Endothelial cell of umbilical vein (primary cell): ENCODE data around the gene IQGAP2. TPM values are rescaled to one million over a fixed set of nuclear protein-coding genes. Genes with fewer than 3 reads are reported as not detected.

Experiments
- BruUV-seq: library from RNA; stranded (reverse); fragments of 400-500 nt; replicated peaks from 2 replicates; lab custom pipeline; 2021; lab: Mats Ljungman, UMichigan
- CTCF ChIA-PET: fragments of 300-600, 350-600 bp; sonication (Branson Sonifier 250); formaldehyde crosslinking; loops from one replicate; lab custom pipeline; 2021; ENCODE audit warnings: antibody characterized with exemption, inconsistent platforms; lab: Charles Lee
- POLR2A ChIA-PET: fragments of 300-600, 350-600 bp; sonication (Branson Sonifier 250); formaldehyde crosslinking; loops from one replicate; lab custom pipeline; 2021; ENCODE audit warnings: antibody characterized with exemption, inconsistent platforms; lab: Charles Lee
- DNase-seq: peaks from one replicate; pipeline ENCODE4 v3.0.0-alpha.2; 2011; ENCODE audit warnings: low read depth, low spot score
- FAIRE-seq: peaks from 2 replicates; lab custom pipeline; 2011; peaks lifted over from hg19 to GRCh38; lab: Jason Lieb, UNC
- H2AFZ ChIP-seq: 2 replicates; pipeline ENCODE4 v1.6.0; 2012; ENCODE audit warnings: low read depth, low read length, control low read depth, inconsistent platforms
- H3K27ac ChIP-seq: 2 replicates; pipeline ENCODE4 v1.5.1; 2011; ENCODE audit warnings: low read depth, mild to moderate bottlenecking, control low read depth, low read length, moderate library complexity; ENCODE audit not compliant: insufficient read depth
- H3K27me3 ChIP-seq, 2 experiments: 2 replicates each; pipeline versions ENCODE4 v1.6.0 to v1.6.1; 2011; ENCODE audit warnings: low read length in 2 of 2, mixed read lengths in 1 of 2; ENCODE audit not compliant: control insufficient read depth in 2 of 2, insufficient read depth in 2 of 2
- H3K36me3 ChIP-seq, 2 experiments: 2 replicates in 1 of 2; 3 replicates in 1 of 2; pipeline ENCODE4 v1.5.1; 2011; ENCODE audit warnings: low read length in 2 of 2, mild to moderate bottlenecking in 1 of 2, moderate library complexity in 1 of 2; ENCODE audit not compliant: control insufficient read depth in 2 of 2, insufficient read depth in 2 of 2; ENCODE audit errors: extremely low read depth in 1 of 2
- H3K4me1 ChIP-seq: 3 replicates; pipeline ENCODE4 v1.5.1; 2011; ENCODE audit warnings: mild to moderate bottlenecking, low read length; ENCODE audit not compliant: control insufficient read depth, insufficient read depth; ENCODE audit errors: extremely low read depth
- H3K4me2 ChIP-seq: 2 replicates; pipeline ENCODE4 v1.6.1; 2011; ENCODE audit warnings: low read length, control low read depth, mixed read lengths; ENCODE audit not compliant: insufficient read depth
- H3K4me3 ChIP-seq, 3 experiments: fragments of 200-600 bp in 1 of 3; sonication (generic), shearing (Covaris generic) in 1 of 3; replicated peaks in 1 of 3; 2 replicates each; pipeline ENCODE4 v1.5.1; 2011 to 2016; ENCODE audit warnings: control low read depth in 3 of 3, low read length in 3 of 3, mild to moderate bottlenecking in 2 of 3, inconsistent platforms in 1 of 3, low read depth in 1 of 3, moderate library complexity in 1 of 3; ENCODE audit not compliant: insufficient read depth in 1 of 3
- H3K79me2 ChIP-seq: 2 replicates; pipeline ENCODE4 v1.6.0; 2012; ENCODE audit warnings: low read length, inconsistent platforms; ENCODE audit not compliant: control insufficient read depth, insufficient read depth
- H3K9ac ChIP-seq: replicated peaks from 2 replicates; pipeline ENCODE3; 2011; ENCODE audit warnings: low read length, control low read depth; ENCODE audit not compliant: insufficient read depth; ENCODE audit errors: extremely low read depth
- H3K9me1 ChIP-seq: replicated peaks from 3 replicates; pipeline ENCODE4 v1.6.0; 2011; ENCODE audit warnings: mild to moderate bottlenecking, low read length; ENCODE audit not compliant: control insufficient read depth, insufficient read depth; ENCODE audit errors: extremely low read depth
- H3K9me3 ChIP-seq: replicated peaks from 2 replicates; pipeline ENCODE4 v1.5.1; 2012; ENCODE audit warnings: low read length, inconsistent platforms; ENCODE audit not compliant: control insufficient read depth, insufficient read depth
- H4K20me1 ChIP-seq: replicated peaks from 2 replicates; pipeline ENCODE3; 2011; ENCODE audit warnings: mild to moderate bottlenecking, low read length; ENCODE audit not compliant: control insufficient read depth, insufficient read depth; ENCODE audit errors: extremely low read depth
- CTCF ChIP-seq, 2 donors: IDR thresholded peaks; 1 replicate in 1 of 2; 2 replicates in 1 of 2; pipeline ENCODE4 v1.5.1; 2011; ENCODE audit warnings: low read length in 2 of 2, mild to moderate bottlenecking in 2 of 2, moderate library complexity in 2 of 2, control low read depth in 1 of 2, inconsistent platforms in 1 of 2, low read depth in 1 of 2; ENCODE audit not compliant: insufficient read depth in 1 of 2; ENCODE audit errors: extremely low read depth in 1 of 2
- MAX ChIP-seq: IDR thresholded peaks from 2 replicates; pipeline ENCODE4 v1.6.1; 2011; ENCODE audit not compliant: insufficient read depth, insufficient read length
- dilution Hi-C: fragments of 300-500 bp; cut with MboI; formaldehyde crosslinking; loops from one replicate; pipeline ENCODE4 v1.15.0; 2019; ENCODE audit warnings: low sequenced_read_pairs; ENCODE audit not compliant: extremely low pct_ligation_motif_present
- intact Hi-C: fragments of 100-400 bp; cut with micrococcal nuclease; formaldehyde crosslinking; loops from one replicate; pipeline ENCODE4 v1.10.0; 2022
- polyA plus RNA-seq, 4 experiments: library from polyadenylated mRNA; depleted of rRNA in 3 of 4; stranded (reverse) in 3 of 4; unstranded in 1 of 4; fragments of >200 nt; gene quantifications; 2 replicates each; pipeline versions ENCODE4 v1.2.1 to v1.2.3, GENCODE V29; 2011 to 2012; ENCODE audit warnings: missing spikeins in 1 of 4
- total RNA-seq: library from RNA; stranded (reverse); gene quantifications from 2 replicates; pipeline ENCODE4 v1.2.3, GENCODE V29; 2021

The IQGAP2 gene
- total and polyA plus RNA-seq, 2 donors (not counting 3 experiments of a cell fraction or from before 2014, with no cell fraction given) = 4.5 to 4.7 TPM

GRCh38 chr5:76583163-76584047, 180.3 kb downstream of the IQGAP2 start:
- Histone ChIP-seq H3K9me3 (no peaks in the 10 kb centered on the region), H3K9ac (no peak overlapping the region), H3K4me2 (no peak overlapping the region), H2AFZ (no peak overlapping the region), H3K27ac (no peak overlapping the region), H3K9me1 (no peaks in the 10 kb centered on the region), H3K27me3 (peaks cover 4 to 12% of the 10 kb centered on the region in 2 experiments), H3K79me2 (no peaks in the 10 kb centered on the region), H3K4me3 (no peak overlapping the region), H3K36me3 (no peaks in the 10 kb centered on the region), H4K20me1 (no peaks in the 10 kb centered on the region), H3K4me1 (no peaks in the 10 kb centered on the region)
- dilution Hi-C loops = no loop called here
- ChIA-PET CTCF (interaction anchor here (0.6 to 2.3 kb wide), 27 partner anchors 9 to 1910 kb away, joined by 3 to 23 read pairs (median 4); partner anchors contain the start of genes ANKRD31 and IQGAP2), POLR2A (interaction anchor here (0.6 kb wide), 1 partner anchor 526 kb away, joined by 3 read pairs; no protein-coding TSS in a partner anchor)
- intact Hi-C loops = loop anchor here (1.0 to 10.0 kb wide), 3 partner anchors 180 to 849 kb away; partner anchors contain the start of gene IQGAP2
- FAIRE-seq (peak; percentile 50), DNase-seq (peak; percentile 21)
- BruUV-seq = no TSS peak
- peak; percentile 8 to 20 for TF ChIP-seq CTCF (IDR thresholded peaks at IDR 0.05; ENCODE audit: extremely low read depth in 1 of 2, insufficient read depth in 1 of 2, low read depth in 1 of 2, low read length in 2 of 2)
- TF ChIP-seq MAX = no peak
